ENCODE results near the gene TIGD7.

DNA sequence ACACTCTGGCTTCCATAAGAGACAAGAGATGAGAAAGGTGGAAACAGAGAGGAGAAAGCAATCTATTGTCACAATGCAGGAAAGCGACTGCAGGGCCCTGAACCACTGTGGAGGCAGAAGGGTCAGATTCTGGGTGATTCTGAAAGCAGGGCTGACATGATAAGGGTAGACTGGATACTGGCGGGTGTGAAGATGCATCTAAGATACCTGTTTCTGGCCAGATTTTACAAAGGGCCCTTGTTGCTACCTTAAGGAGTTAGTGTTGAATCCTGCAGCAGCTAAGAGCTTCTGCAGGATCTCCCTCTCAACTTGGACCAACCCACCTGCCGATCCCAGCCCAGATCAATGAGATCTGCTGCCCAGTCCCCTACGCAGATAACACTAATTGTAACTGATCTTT is 42.7 kb downstream of the TIGD7 start:
- TF ChIP-seq CTCF (IDR thresholded peaks at IDR 0.05) = no peak
- no peak for TF ChIP-seq POLR2A (IDR thresholded peaks at IDR 0.05)
